Duodenal mucosa (tissue), 2 donors: ENCODE results near the gene ASPRV1.
"Not testable (repeated sequence)": the region's sequence is repeated elsewhere in the genome, so short reads cannot be mapped to it uniquely, and the experiment has no call there.

Experiments used
- H3K27ac ChIP-seq: one replicate; pipeline ENCODE4 v1.7.0; 2013; ENCODE audit warnings: low read depth, low read length
- H3K27me3 ChIP-seq, 2 donors: one replicate each; pipeline ENCODE4 v1.7.0; 2013; ENCODE audit warnings: low read length in 2 of 2, control low read depth in 1 of 2; ENCODE audit not compliant: insufficient read depth in 2 of 2, control insufficient read depth in 1 of 2
- H3K36me3 ChIP-seq, 2 donors: one replicate each; pipeline ENCODE4 v1.7.0; 2013; ENCODE audit warnings: low read length in 2 of 2, control low read depth in 1 of 2; ENCODE audit not compliant: insufficient read depth in 2 of 2, control insufficient read depth in 1 of 2
- H3K4me1 ChIP-seq, 2 donors: one replicate each; pipeline ENCODE4 v1.7.0; 2013; ENCODE audit warnings: low read length in 2 of 2, control low read depth in 1 of 2; ENCODE audit not compliant: insufficient read depth in 2 of 2, control insufficient read depth in 1 of 2
- H3K4me3 ChIP-seq, 2 donors: one replicate each; pipeline ENCODE4 v1.7.0; 2013; ENCODE audit warnings: low read length in 2 of 2, low read depth in 1 of 2
- H3K9ac ChIP-seq, 2 donors: one replicate each; pipeline ENCODE4 v1.7.0; 2013; ENCODE audit warnings: low read length in 2 of 2, low read depth in 1 of 2
- H3K9me3 ChIP-seq, 2 donors: one replicate each; pipeline ENCODE4 v1.7.0; 2013; ENCODE audit warnings: low read length in 2 of 2, control low read depth in 1 of 2; ENCODE audit not compliant: control insufficient read depth in 1 of 2

The ASPRV1 gene

GRCh38 chr2:69952336-69953115 lies 8.9 kb downstream of the ASPRV1 start:
- Histone ChIP-seq H3K4me1 (peaks cover 0 to 3% of the 10 kb centered on the region in 2 donors), H3K36me3 (no peaks in the 10 kb centered on the region), H3K4me3 (no peak overlapping the region), H3K9ac (no peak overlapping the region), H3K9me3 (no peaks in the 10 kb centered on the region), H3K27me3 (no peaks in the 10 kb centered on the region), H3K27ac (no peak overlapping the region)

GRCh38 chr2:69950671-69951070 lies 10.8 kb downstream of the ASPRV1 start:
- H3K4me3 ChIP-seq, H3K9ac ChIP-seq, H3K36me3 ChIP-seq, H3K27ac ChIP-seq, H3K27me3 ChIP-seq, H3K9me3 ChIP-seq: not testable (repeated sequence)
- H3K4me1 ChIP-seq = peaks cover 10 to 12% of the 10 kb centered on the region in 2 donors

GRCh38 chr2:69950241-69950640 lies 11.2 kb downstream of the ASPRV1 start:
- no peak overlapping the region for H3K27ac ChIP-seq
- no peak overlapping the region for H3K4me3 ChIP-seq
- H3K4me1 ChIP-seq = peaks cover 10 to 13% of the 10 kb centered on the region in 2 donors
- no peaks in the 10 kb centered on the region for H3K27me3 ChIP-seq
- no peaks in the 10 kb centered on the region for H3K9me3 ChIP-seq
- H3K9ac ChIP-seq = no peak overlapping the region
- H3K36me3 ChIP-seq = no peaks in the 10 kb centered on the region

- Histone ChIP-seq H3K9me3 (no peaks in the 10 kb centered on the region), H3K9ac (no peak overlapping the region), H3K36me3 (no peaks in the 10 kb centered on the region), H3K4me3 (no peak overlapping the region), H3K4me1 (peaks cover 10 to 13% of the 10 kb centered on the region in 2 donors), H3K27me3 (no peaks in the 10 kb centered on the region), H3K27ac (no peak overlapping the region)
Observed at GRCh38 chr2:69948963-69949645, 12.3 kb downstream of the ASPRV1 start.

- H3K27me3 ChIP-seq = no peaks in the 10 kb centered on the region
- no peak overlapping the region for H3K27ac ChIP-seq
- H3K4me3 ChIP-seq = no peak overlapping the region
- peaks cover 10 to 13% of the 10 kb centered on the region in 2 donors for H3K4me1 ChIP-seq
- no peak overlapping the region for H3K9ac ChIP-seq
- H3K36me3 ChIP-seq = peaks cover 4 to 7% of the 10 kb centered on the region in 2 donors
- H3K9me3 ChIP-seq = no peaks in the 10 kb centered on the region
Observed at GRCh38 chr2:69948032-69948962, 13.1 kb downstream of the ASPRV1 start.

- peaks cover 10 to 13% of the 10 kb centered on the region in 2 donors for H3K4me1 ChIP-seq
- no peaks in the 10 kb centered on the region for H3K27me3 ChIP-seq
- H3K4me3 ChIP-seq = no peak overlapping the region
- peaks cover 4 to 16% of the 10 kb centered on the region in 2 donors for H3K36me3 ChIP-seq
- no peak overlapping the region for H3K9ac ChIP-seq
- no peak overlapping the region for H3K27ac ChIP-seq
- H3K9me3 ChIP-seq = no peaks in the 10 kb centered on the region
Observed at GRCh38 chr2:69947325-69947931, 14.0 kb downstream of the ASPRV1 start.

GRCh38 chr2:69946351-69947324 lies 14.8 kb downstream of the ASPRV1 start:
- no peak overlapping the region for H3K9ac ChIP-seq
- H3K27me3 ChIP-seq = no peaks in the 10 kb centered on the region
- H3K4me3 ChIP-seq = no peak overlapping the region
- H3K27ac ChIP-seq = no peak overlapping the region
- H3K9me3 ChIP-seq = no peaks in the 10 kb centered on the region
- H3K36me3 ChIP-seq = peaks cover 11 to 24% of the 10 kb centered on the region in 2 donors
- H3K4me1 ChIP-seq = peaks cover 10 to 13% of the 10 kb centered on the region in 2 donors

GRCh38 chr2:69945941-69946340 lies 15.5 kb downstream of the ASPRV1 start:
- Histone ChIP-seq H3K9ac (no peak overlapping the region), H3K4me3 (no peak overlapping the region), H3K36me3 (peaks cover 15 to 29% of the 10 kb centered on the region in 2 donors), H3K9me3 (no peaks in the 10 kb centered on the region), H3K27ac (no peak overlapping the region), H3K27me3 (no peaks in the 10 kb centered on the region), H3K4me1 (peaks cover 10 to 13% of the 10 kb centered on the region in 2 donors)

- Histone ChIP-seq H3K36me3 (peaks cover 20 to 34% of the 10 kb centered on the region in 2 donors), H3K4me1 (peaks cover 14% of the 10 kb centered on the region in 2 donors), H3K4me3 (no peak overlapping the region), H3K27me3 (no peaks in the 10 kb centered on the region), H3K27ac (no peak overlapping the region), H3K9me3 (no peaks in the 10 kb centered on the region), H3K9ac (no peak overlapping the region)
Observed at GRCh38 chr2:69945441-69945840, 16.0 kb downstream of the ASPRV1 start.
